ENCODE measurements around the gene ANXA11.

DNA sequence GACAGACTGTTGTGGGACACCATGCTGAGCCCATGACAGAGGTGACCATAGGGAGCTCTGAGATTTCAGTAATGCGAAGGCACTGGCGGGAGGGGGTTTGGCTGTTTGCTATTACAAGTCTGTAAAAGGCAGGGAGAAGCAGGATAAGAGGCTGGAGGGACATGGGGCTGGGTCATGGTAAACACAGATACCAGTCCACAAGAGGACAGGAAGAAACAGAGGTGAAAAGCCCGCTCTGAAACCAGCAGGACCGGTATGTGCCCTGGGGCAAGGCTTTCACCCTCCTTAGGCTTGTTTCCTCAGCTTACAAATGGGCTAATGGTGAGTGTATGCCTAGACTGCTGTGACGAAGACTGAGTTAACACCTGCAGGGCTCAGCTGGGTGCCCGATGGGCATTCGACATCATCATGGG is 34.1 kb downstream of the ANXA11 start:
- TF ChIP-seq, protein P1, sequence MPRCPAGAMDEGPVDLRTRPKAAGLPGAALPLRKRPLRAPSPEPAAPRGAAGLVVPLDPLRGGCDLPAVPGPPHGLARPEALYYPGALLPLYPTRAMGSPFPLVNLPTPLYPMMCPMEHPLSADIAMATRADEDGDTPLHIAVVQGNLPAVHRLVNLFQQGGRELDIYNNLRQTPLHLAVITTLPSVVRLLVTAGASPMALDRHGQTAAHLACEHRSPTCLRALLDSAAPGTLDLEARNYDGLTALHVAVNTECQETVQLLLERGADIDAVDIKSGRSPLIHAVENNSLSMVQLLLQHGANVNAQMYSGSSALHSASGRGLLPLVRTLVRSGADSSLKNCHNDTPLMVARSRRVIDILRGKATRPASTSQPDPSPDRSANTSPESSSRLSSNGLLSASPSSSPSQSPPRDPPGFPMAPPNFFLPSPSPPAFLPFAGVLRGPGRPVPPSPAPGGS (IDR thresholded peaks at IDR 0.05): no peak
- TF ChIP-seq, protein P2, sequence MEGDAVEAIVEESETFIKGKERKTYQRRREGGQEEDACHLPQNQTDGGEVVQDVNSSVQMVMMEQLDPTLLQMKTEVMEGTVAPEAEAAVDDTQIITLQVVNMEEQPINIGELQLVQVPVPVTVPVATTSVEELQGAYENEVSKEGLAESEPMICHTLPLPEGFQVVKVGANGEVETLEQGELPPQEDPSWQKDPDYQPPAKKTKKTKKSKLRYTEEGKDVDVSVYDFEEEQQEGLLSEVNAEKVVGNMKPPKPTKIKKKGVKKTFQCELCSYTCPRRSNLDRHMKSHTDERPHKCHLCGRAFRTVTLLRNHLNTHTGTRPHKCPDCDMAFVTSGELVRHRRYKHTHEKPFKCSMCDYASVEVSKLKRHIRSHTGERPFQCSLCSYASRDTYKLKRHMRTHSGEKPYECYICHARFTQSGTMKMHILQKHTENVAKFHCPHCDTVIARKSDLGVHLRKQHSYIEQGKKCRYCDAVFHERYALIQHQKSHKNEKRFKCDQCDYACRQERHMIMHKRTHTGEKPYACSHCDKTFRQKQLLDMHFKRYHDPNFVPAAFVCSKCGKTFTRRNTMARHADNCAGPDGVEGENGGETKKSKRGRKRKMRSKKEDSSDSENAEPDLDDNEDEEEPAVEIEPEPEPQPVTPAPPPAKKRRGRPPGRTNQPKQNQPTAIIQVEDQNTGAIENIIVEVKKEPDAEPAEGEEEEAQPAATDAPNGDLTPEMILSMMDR (IDR thresholded peaks at IDR 0.05): no peak
- TF ChIP-seq POLR2A (IDR thresholded peaks at IDR 0.05; ENCODE audit: low read length): no peak

Measured in A549 (cell line).